ENCODE measurements around the gene CD44. TPM values are rescaled to one million over a fixed set of nuclear protein-coding genes. Genes with fewer than 3 reads are reported as not detected.

Gene CD44
- total and polyA plus RNA-seq, 2 donors (not counting 1 experiment from before 2014, with no cell fraction given) = 660 to 980 TPM

DNA sequence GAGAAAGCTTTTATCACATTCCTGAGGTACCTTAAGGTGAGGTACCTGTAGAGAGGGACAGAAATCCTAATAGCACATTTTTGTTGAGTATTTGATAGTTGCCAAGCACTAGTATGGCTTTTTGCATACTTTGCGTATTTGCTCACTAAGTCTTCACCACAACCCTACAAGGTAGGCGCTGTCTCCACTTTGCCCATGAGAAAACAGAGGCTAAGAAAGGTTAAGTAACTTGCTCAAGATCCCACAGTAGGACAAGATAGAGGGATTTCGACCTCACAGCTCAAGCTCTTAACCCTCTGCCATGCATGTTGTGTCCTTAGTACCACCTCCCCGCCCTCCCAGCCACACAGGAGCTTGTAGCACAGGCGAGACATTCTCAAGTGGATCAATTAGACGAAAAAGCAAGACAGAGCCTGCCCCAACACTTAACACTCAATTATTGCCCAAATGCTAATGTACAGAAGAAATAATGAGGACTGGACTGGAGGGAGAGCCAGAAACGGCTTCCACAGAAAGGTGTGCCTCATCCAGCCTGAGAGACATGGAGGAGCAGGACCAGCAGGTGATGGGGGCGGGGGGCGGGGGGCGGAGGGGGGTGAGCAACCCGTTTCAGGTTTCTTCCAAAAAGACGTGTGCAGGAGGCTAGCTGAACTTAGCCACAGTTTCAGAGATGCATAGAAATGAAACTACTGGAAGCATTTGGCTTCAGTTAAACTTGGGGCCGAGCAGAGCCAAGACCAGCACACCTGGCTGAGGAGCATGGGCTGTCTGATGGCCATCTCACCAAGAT is 26.7 kb upstream of the CD44 start:
- no peak overlapping the region for H3K27ac ChIP-seq (ENCODE audit: insufficient read depth, low read length)
- H3K9me3 ChIP-seq (ENCODE audit: control insufficient read depth, insufficient read depth, low read depth, low read length) = no peaks in the 10 kb centered on the region
- H3K4me3 ChIP-seq (replicated peaks in 1 of 4; ENCODE audit: control extremely low read depth in 1 of 4, insufficient read depth in 1 of 4, low read depth in 3 of 4, low read length in 4 of 4) = no peak overlapping the region
- no peaks in the 10 kb centered on the region for H3K27me3 ChIP-seq (ENCODE audit: control insufficient read depth, insufficient read depth, low read length)
- H3K4me1 ChIP-seq (ENCODE audit: control insufficient read depth, extremely low read depth, insufficient read depth, low read length) = peaks cover 10% of the 10 kb centered on the region
- peak in 1 of 2 donors; percentile 86 for DNase-seq (ENCODE audit: low read depth in 2 of 2)
- no peak overlapping the region for H3K9ac ChIP-seq (ENCODE audit: insufficient read depth, low read length)
- no peak for TF ChIP-seq EZH2 (IDR thresholded peaks at IDR 0.05; ENCODE audit: low read length, missing control alignments)
- TF ChIP-seq, protein P1, sequence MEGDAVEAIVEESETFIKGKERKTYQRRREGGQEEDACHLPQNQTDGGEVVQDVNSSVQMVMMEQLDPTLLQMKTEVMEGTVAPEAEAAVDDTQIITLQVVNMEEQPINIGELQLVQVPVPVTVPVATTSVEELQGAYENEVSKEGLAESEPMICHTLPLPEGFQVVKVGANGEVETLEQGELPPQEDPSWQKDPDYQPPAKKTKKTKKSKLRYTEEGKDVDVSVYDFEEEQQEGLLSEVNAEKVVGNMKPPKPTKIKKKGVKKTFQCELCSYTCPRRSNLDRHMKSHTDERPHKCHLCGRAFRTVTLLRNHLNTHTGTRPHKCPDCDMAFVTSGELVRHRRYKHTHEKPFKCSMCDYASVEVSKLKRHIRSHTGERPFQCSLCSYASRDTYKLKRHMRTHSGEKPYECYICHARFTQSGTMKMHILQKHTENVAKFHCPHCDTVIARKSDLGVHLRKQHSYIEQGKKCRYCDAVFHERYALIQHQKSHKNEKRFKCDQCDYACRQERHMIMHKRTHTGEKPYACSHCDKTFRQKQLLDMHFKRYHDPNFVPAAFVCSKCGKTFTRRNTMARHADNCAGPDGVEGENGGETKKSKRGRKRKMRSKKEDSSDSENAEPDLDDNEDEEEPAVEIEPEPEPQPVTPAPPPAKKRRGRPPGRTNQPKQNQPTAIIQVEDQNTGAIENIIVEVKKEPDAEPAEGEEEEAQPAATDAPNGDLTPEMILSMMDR (conservative IDR thresholded peaks at IDR 0.05 in 1 of 2, IDR thresholded peaks at IDR 0.05 in 1 of 2; ENCODE audit: low read depth in 1 of 2, low read length in 2 of 2) = no peak
- H3K36me3 ChIP-seq (ENCODE audit: control insufficient read depth, insufficient read depth, low read length) = no peaks in the 10 kb centered on the region
- no peak overlapping the region for H3K4me2 ChIP-seq (ENCODE audit: extremely low read depth, insufficient read depth, low read length)
- H3K79me2 ChIP-seq (ENCODE audit: control insufficient read depth, insufficient read depth, low read length) = no peaks in the 10 kb centered on the region
- no peaks in the 10 kb centered on the region for H4K20me1 ChIP-seq (ENCODE audit: control insufficient read depth, extremely low read depth, insufficient read depth, low read length)
- H2AFZ ChIP-seq (ENCODE audit: low read length) = no peak overlapping the region

DNA sequence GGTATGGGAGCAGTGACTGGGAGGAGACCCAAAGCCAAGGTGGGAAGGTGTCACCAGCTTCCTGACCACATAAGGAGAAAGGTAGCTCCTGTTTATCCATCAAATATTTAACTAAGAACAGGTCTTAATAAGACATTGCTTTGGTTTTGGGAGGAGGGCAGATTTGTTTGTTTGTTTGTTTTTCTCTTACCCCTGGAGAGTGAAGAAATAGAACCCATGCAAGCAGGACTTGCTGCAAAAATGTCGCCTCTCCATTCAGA is 26.2 kb upstream of the CD44 start:
- no peaks in the 10 kb centered on the region for H4K20me1 ChIP-seq (ENCODE audit: control insufficient read depth, extremely low read depth, insufficient read depth, low read length)
- H3K9me3 ChIP-seq (ENCODE audit: control insufficient read depth, insufficient read depth, low read depth, low read length) = no peaks in the 10 kb centered on the region
- no peak overlapping the region for H3K27ac ChIP-seq (ENCODE audit: insufficient read depth, low read length)
- no peak for DNase-seq (ENCODE audit: low read depth in 2 of 2)
- no peaks in the 10 kb centered on the region for H3K79me2 ChIP-seq (ENCODE audit: control insufficient read depth, insufficient read depth, low read length)
- H3K27me3 ChIP-seq (ENCODE audit: control insufficient read depth, insufficient read depth, low read length) = no peaks in the 10 kb centered on the region
- peaks cover 10% of the 10 kb centered on the region for H3K4me1 ChIP-seq (ENCODE audit: control insufficient read depth, extremely low read depth, insufficient read depth, low read length)
- no peak for TF ChIP-seq EZH2 (IDR thresholded peaks at IDR 0.05; ENCODE audit: low read length, missing control alignments)
- TF ChIP-seq, protein P1 (conservative IDR thresholded peaks at IDR 0.05 in 1 of 2, IDR thresholded peaks at IDR 0.05 in 1 of 2; ENCODE audit: low read depth in 1 of 2, low read length in 2 of 2) = no peak
- H3K9ac ChIP-seq (ENCODE audit: insufficient read depth, low read length) = no peak overlapping the region
- H3K36me3 ChIP-seq (ENCODE audit: control insufficient read depth, insufficient read depth, low read length) = no peaks in the 10 kb centered on the region
- H3K4me3 ChIP-seq (replicated peaks in 1 of 4; ENCODE audit: control extremely low read depth in 1 of 4, insufficient read depth in 1 of 4, low read depth in 3 of 4, low read length in 4 of 4) = no peak overlapping the region
- no peak overlapping the region for H2AFZ ChIP-seq (ENCODE audit: low read length)
- no peak overlapping the region for H3K4me2 ChIP-seq (ENCODE audit: extremely low read depth, insufficient read depth, low read length)

DNA sequence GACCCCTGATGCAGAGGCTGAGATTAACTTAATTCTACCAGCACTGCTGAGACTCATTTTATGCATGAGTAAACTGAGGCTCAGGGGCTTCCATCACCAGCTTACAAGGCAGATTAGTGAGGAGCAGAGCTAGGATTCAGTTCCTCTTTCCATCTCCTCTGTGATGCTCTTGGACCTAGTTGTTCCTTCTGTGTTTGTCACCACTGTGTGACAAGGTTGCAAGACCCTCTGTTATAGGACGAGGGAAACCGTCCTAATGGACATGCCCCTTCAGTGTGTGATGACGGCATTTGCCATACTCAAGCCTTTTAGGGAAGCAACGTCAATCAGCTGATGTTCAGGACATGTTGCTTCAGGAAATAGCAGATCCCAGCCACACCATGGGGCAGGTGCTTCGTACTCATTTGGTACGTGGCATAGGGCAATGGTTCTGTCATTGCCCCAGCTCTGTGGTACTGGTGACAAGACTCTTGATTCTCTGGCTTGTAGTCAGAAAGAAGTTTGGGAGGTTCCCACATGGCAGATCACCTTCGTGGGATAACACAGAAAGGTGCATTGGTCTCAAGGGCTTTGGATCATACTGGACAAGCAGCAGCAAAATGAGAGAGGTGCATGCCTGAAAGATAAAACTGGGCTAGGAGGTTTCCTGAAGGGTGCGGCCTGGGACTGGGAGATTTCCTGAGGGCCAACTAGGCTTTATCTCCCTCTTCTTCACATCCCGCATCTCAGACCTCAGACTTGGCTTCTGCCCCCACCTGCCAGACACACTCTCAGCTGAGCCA is 23.9 kb upstream of the CD44 start:
- no peak overlapping the region for H2AFZ ChIP-seq (ENCODE audit: low read length)
- no peak overlapping the region for H3K9ac ChIP-seq (ENCODE audit: insufficient read depth, low read length)
- no peak for DNase-seq (ENCODE audit: low read depth in 2 of 2)
- TF ChIP-seq, protein P1 (conservative IDR thresholded peaks at IDR 0.05 in 1 of 2, IDR thresholded peaks at IDR 0.05 in 1 of 2; ENCODE audit: low read depth in 1 of 2, low read length in 2 of 2) = no peak
- no peak for TF ChIP-seq EZH2 (IDR thresholded peaks at IDR 0.05; ENCODE audit: low read length, missing control alignments)
- no peaks in the 10 kb centered on the region for H3K27me3 ChIP-seq (ENCODE audit: control insufficient read depth, insufficient read depth, low read length)
- no peaks in the 10 kb centered on the region for H3K36me3 ChIP-seq (ENCODE audit: control insufficient read depth, insufficient read depth, low read length)
- H3K9me3 ChIP-seq (ENCODE audit: control insufficient read depth, insufficient read depth, low read depth, low read length) = no peaks in the 10 kb centered on the region
- peaks cover 10% of the 10 kb centered on the region for H3K4me1 ChIP-seq (ENCODE audit: control insufficient read depth, extremely low read depth, insufficient read depth, low read length)
- no peaks in the 10 kb centered on the region for H3K79me2 ChIP-seq (ENCODE audit: control insufficient read depth, insufficient read depth, low read length)
- no peak overlapping the region for H3K4me3 ChIP-seq (replicated peaks in 1 of 4; ENCODE audit: control extremely low read depth in 1 of 4, insufficient read depth in 1 of 4, low read depth in 3 of 4, low read length in 4 of 4)
- no peak overlapping the region for H3K27ac ChIP-seq (ENCODE audit: insufficient read depth, low read length)
- H3K4me2 ChIP-seq (ENCODE audit: extremely low read depth, insufficient read depth, low read length) = no peak overlapping the region
- H4K20me1 ChIP-seq (ENCODE audit: control insufficient read depth, extremely low read depth, insufficient read depth, low read length) = no peaks in the 10 kb centered on the region
